GM23338 (cell line): ENCODE data around the gene AP3D1.

ENCODE experiments used
- CREB1 ChIP-seq: fragments of 250-450 bp; sonication (Bioruptor Pico); IDR thresholded peaks from 2 replicates; pipeline ENCODE4 v1.5.0; 2020; ENCODE audit warnings: low read depth, mild to moderate bottlenecking, moderate library complexity
- CTCF ChIP-seq, 2 experiments: fragments of 200-600 bp in 1 of 2; sonication (generic) in 1 of 2; conservative IDR thresholded peaks; 2 replicates each; pipeline versions ENCODE4 v1.5.1 to v1.6.1; 2016 to 2017; ENCODE audit warnings: antibody characterized with exemption in 2 of 2, low read depth in 2 of 2, mild to moderate bottlenecking in 2 of 2, moderate library complexity in 1 of 2
- ETS1 ChIP-seq: IDR thresholded peaks from 2 replicates; pipeline ENCODE4 v1.6.1; 2016; ENCODE audit warnings: antibody characterized with exemption
- EZH2 ChIP-seq: fragments of 200-600 bp; sonication (generic); IDR thresholded peaks from one replicate; pipeline ENCODE4 v1.8.0; 2017; ENCODE audit warnings: antibody characterized with exemption, mild to moderate bottlenecking, low read depth; ENCODE audit not compliant: unreplicated experiment
- EZH2phosphoT487 ChIP-seq: fragments of 200-600 bp; sonication (generic); IDR thresholded peaks from one replicate; pipeline ENCODE4 v1.8.1; 2018; ENCODE audit warnings: antibody characterized with exemption; ENCODE audit not compliant: unreplicated experiment
- JUNB ChIP-seq: IDR thresholded peaks from one replicate; pipeline ENCODE4 v1.6.1; 2016; ENCODE audit warnings: antibody characterized with exemption; ENCODE audit not compliant: unreplicated experiment
- NANOG ChIP-seq: IDR thresholded peaks from 2 replicates; pipeline ENCODE4 v1.6.1; 2016; ENCODE audit warnings: antibody characterized with exemption, borderline replicate concordance
- POLR2AphosphoS5 ChIP-seq: IDR thresholded peaks from 2 replicates; pipeline ENCODE4 v1.6.1; 2016; ENCODE audit warnings: antibody characterized with exemption, low read depth
- ZNF462 ChIP-seq: fragments of 250-450 bp; sonication (Bioruptor Pico); IDR thresholded peaks from 2 replicates; pipeline ENCODE4 v1.5.0; 2020; ENCODE audit warnings: mild to moderate bottlenecking, moderate library complexity
- TF ChIP-seq, protein P1 (sequence below): IDR thresholded peaks from one replicate; pipeline ENCODE4 v1.6.1; 2018; ENCODE audit warnings: antibody characterized with exemption; ENCODE audit not compliant: unreplicated experiment

- TF ChIP-seq JUNB (no peak), CTCF (conservative IDR thresholded peaks at IDR 0.05; ENCODE audit: low read depth in 2 of 2) (no peak), EZH2 (no peak), POLR2AphosphoS5 (no peak), ETS1 (no peak), EZH2phosphoT487 (no peak), NANOG (no peak), CREB1 (no peak), ZNF462 (CRISPR knock-in tag) (no peak)
- TF ChIP-seq, protein P1, sequence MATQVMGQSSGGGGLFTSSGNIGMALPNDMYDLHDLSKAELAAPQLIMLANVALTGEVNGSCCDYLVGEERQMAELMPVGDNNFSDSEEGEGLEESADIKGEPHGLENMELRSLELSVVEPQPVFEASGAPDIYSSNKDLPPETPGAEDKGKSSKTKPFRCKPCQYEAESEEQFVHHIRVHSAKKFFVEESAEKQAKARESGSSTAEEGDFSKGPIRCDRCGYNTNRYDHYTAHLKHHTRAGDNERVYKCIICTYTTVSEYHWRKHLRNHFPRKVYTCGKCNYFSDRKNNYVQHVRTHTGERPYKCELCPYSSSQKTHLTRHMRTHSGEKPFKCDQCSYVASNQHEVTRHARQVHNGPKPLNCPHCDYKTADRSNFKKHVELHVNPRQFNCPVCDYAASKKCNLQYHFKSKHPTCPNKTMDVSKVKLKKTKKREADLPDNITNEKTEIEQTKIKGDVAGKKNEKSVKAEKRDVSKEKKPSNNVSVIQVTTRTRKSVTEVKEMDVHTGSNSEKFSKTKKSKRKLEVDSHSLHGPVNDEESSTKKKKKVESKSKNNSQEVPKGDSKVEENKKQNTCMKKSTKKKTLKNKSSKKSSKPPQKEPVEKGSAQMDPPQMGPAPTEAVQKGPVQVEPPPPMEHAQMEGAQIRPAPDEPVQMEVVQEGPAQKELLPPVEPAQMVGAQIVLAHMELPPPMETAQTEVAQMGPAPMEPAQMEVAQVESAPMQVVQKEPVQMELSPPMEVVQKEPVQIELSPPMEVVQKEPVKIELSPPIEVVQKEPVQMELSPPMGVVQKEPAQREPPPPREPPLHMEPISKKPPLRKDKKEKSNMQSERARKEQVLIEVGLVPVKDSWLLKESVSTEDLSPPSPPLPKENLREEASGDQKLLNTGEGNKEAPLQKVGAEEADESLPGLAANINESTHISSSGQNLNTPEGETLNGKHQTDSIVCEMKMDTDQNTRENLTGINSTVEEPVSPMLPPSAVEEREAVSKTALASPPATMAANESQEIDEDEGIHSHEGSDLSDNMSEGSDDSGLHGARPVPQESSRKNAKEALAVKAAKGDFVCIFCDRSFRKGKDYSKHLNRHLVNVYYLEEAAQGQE = no peak
Observed at GRCh38 chr19:2129486-2129885, 21.9 kb downstream of the AP3D1 start.
